HUES6 (cell line): ENCODE results near the gene B4GALNT1.

ENCODE experiments used
- H3K27ac ChIP-seq: 2 replicates; pipeline ENCODE4 v1.7.0; 2013; ENCODE audit warnings: low read depth, mild to moderate bottlenecking, low read length, inconsistent platforms
- H3K27me3 ChIP-seq: 2 replicates; pipeline ENCODE4 v1.6.1; 2013; ENCODE audit warnings: low read length; ENCODE audit not compliant: control insufficient read depth, insufficient read depth
- H3K36me3 ChIP-seq: 2 replicates; pipeline ENCODE4 v1.6.1; 2013; ENCODE audit warnings: low read length; ENCODE audit not compliant: control insufficient read depth, insufficient read depth
- H3K4me1 ChIP-seq: 2 replicates; pipeline ENCODE4 v1.6.1; 2013; ENCODE audit warnings: low read length; ENCODE audit not compliant: control insufficient read depth, insufficient read depth
- H3K4me3 ChIP-seq: 2 replicates; pipeline ENCODE4 v1.5.1; 2013; ENCODE audit warnings: low read depth, low read length
- H3K9ac ChIP-seq: one replicate; pipeline ENCODE4 v1.6.1; 2013; ENCODE audit warnings: mild to moderate bottlenecking, low read length
- H3K9me3 ChIP-seq: 2 replicates; pipeline ENCODE4 v1.6.1; 2013; ENCODE audit warnings: low read depth, low read length; ENCODE audit not compliant: control insufficient read depth, insufficient read depth

B4GALNT1 gene

DNA sequence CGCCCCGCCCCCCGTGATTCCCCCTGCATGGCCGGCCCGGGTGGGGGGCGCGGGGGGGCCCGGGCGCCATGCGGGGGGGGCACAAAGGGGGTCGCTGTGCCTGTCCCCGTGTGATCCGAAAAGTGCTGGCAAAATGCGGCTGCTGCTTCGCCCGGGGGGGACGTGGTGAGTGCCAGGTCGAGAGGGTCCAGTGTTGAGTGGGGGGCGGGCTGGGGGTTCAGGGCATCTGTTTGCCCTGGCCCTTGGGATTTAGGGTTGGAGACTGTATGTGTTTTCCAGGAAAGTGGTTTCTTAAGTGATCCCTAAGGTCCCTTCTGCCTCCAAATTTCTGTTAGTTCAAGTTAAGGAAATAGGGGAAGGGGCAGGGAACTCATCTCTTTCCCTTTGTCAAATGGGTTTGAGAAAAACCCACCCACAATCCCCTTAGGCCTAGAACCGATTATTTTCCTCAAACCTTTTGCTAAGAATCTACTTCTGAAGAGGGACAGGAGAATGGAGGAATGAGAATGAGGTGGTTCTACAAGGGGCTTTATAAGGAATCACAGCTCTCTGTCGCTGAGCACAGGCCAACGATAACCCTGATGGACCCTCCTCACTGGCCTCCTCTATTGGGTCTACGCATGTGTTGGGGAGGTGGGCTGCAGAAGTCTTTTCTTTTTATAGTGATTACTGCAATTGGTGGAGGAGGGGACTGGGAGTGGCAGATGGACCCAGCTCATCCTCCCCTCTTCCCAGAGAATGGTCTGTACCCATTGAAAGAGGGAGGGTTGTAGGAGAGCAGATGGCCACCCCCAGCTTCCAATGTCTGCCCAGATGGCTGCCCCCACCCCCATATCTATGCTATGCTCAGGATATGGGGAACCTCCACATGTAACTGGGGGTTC is 20.9 kb downstream of the B4GALNT1 start:
- peak overlapping the region; percentile 79 for H3K4me3 ChIP-seq
- peaks cover 53% of the 10 kb centered on the region for H3K27me3 ChIP-seq
- H3K9ac ChIP-seq = no peak overlapping the region
- no peaks in the 10 kb centered on the region for H3K9me3 ChIP-seq
- no peak overlapping the region for H3K27ac ChIP-seq
- H3K4me1 ChIP-seq = peaks cover 24% of the 10 kb centered on the region
- peaks cover 15% of the 10 kb centered on the region for H3K36me3 ChIP-seq

DNA sequence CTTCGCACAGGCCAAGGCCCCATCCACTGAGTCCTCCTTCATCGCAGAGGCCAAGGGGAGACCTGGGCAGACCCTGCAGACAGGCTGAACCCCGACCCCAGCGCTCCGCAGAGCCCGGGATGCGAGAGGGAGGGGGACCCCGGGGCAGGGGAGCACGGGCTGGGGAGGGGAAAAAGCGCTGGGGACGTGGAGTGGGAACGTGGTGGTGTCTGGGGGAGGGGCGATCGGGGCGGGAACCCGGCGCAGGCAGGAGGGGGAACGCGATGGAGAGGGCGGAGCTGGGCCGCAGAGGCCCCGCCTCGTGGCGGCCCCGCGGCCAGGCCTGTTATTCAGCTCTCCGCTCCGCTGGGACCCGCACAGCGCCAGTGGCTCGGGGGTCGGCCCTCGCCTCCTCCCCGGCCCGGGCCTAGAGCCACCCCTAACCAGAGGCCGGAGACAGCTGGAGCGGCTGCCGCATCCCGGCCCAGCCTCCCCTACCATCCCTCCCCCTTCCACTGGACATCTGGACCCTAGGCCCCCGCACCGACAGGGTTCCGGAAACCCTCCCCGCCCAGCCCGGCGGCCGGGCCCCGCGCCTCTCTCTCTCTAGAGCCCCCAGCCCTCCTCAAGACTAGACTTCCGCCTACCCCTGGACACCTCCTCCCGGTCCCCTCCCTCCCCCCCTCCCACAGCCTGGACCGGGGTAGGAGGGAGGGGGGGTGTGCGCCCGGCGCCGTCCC is 21.7 kb downstream of the B4GALNT1 start, which contains the start of gene ARHGEF25:
Gene ARHGEF25, plus strand, starts transcription at position 328 of the 719 bp plus-strand sequence. CDS start 460 bp downstream, outside the sequence.
- H3K4me1 ChIP-seq = peaks cover 24% of the 10 kb centered on the region
- no peak within 1 kb of the TSS for H3K27ac ChIP-seq
- H3K4me3 ChIP-seq = peak within 1 kb of the TSS; percentile 79
- peaks cover 46% of the 10 kb centered on the region for H3K27me3 ChIP-seq
- H3K36me3 ChIP-seq = peaks cover 15% of the 10 kb centered on the region
- H3K9me3 ChIP-seq = no peaks in the 10 kb centered on the region
- no peak within 1 kb of the TSS for H3K9ac ChIP-seq

DNA sequence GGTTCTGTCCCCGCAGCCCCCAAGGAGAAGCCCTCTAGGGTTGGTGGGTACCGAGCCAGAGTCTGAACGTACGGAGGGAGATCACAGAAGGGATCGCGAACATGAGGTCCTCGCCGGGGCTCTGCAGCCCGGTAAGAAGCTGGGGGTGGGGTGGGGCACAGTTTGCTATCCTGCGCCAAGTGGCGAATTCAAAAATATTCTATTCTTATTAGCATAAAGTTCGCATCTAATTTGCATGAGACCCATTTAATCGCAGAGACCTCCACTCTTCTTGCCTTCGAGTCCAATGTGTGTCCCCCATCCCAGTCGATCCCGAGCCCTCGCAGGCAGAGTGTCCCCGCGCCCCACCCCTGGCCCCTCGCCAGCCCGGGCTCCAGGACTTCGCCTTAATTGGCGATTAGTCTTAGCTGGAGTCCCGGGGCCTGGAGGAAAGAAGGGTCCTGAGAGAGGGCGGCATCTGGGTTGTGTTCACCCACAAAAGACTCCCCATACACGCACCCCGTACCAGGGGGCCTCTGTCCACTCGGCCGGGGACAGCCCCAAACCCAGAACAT is 22.4 kb downstream of the B4GALNT1 start:
- no peaks in the 10 kb centered on the region for H3K9me3 ChIP-seq
- H3K9ac ChIP-seq = no peak overlapping the region
- H3K4me1 ChIP-seq = peaks cover 26% of the 10 kb centered on the region
- peak overlapping the region; percentile 79 for H3K4me3 ChIP-seq
- peaks cover 13% of the 10 kb centered on the region for H3K36me3 ChIP-seq
- H3K27ac ChIP-seq = no peak overlapping the region
- peaks cover 40% of the 10 kb centered on the region for H3K27me3 ChIP-seq

DNA sequence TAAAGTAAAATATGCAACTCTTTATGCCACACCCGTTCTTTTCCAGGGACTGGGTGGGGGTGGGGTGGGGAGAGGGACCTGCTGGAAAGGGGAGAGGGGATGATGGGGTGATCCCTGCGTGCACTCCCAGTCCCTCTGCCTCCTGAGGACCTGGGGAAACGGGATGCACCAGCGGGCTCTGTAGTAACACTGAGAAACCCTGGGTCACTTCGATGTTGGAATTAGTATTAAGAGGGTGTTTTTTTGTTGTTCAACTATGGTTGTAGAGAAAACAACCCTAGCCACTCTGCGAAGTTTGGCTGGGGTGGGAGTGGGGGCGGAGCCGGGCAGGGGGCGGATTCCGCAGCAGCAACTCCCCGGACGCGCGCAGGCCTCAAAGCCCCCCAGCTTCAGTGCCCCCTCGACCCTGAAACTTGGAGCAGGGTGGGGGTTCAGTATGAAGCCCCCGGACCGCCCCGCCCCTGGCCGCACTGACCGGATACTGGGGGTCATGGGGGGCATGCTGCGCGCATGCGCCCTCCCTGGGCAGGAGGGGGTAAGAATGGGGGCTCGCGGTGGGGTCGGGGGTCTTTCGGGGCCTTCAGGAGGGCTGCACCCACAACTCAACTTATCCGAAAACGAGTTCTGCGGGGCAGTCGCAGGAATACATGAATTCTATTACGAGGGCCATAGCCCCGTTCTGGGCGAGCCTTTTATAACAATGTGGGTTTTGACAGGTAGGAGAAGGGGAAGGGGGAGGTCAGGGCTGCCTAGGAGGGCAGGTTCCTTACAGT is 23.0 kb downstream of the B4GALNT1 start:
- Histone ChIP-seq H3K9ac (no peak overlapping the region), H3K27ac (no peak overlapping the region), H3K36me3 (peaks cover 9% of the 10 kb centered on the region; the same call in 1 of the 2 replicates), H3K27me3 (peaks cover 33% of the 10 kb centered on the region), H3K4me3 (peak overlapping the region; percentile 79), H3K9me3 (no peaks in the 10 kb centered on the region), H3K4me1 (peaks cover 27% of the 10 kb centered on the region)

DNA sequence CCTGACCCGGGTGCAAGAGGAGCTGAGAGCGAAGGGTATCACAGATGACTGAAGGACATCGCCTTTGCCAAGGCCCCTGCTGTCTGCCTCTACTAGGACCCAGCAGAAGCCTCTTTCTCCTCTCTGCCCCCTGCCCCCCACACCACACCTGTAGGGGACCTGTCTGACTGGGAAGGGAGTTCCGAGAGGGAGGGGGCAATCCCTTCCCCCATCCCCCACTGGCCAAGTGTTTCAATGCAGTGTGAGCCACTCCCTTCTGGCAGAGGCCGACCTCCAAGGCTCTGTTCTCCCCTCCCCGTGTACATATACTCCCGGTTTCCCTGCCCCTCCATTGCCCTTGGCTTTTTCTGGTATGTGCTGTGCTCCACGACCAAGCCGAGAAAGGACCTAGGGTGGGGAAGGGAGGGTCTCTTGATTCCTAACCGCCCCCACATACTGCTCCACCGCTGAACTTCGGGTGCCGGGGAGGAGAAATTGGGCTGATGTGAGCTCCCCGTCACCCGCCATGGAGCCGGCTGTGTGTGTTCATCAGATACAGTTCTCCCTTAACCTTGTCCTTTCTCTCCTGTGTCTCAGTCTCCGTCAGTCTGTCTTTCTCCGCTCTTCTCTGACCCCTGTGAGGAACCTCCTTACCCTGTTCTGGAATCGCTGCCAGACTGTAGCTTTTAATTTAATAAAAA is 23.8 kb downstream of the B4GALNT1 start:
- Histone ChIP-seq H3K36me3 (peaks cover 9% of the 10 kb centered on the region; the same call in 1 of the 2 replicates), H3K27me3 (peaks cover 26% of the 10 kb centered on the region), H3K27ac (no peak overlapping the region), H3K4me3 (peak overlapping the region; percentile 79), H3K9me3 (no peaks in the 10 kb centered on the region), H3K4me1 (peaks cover 24% of the 10 kb centered on the region), H3K9ac (no peak overlapping the region)

DNA sequence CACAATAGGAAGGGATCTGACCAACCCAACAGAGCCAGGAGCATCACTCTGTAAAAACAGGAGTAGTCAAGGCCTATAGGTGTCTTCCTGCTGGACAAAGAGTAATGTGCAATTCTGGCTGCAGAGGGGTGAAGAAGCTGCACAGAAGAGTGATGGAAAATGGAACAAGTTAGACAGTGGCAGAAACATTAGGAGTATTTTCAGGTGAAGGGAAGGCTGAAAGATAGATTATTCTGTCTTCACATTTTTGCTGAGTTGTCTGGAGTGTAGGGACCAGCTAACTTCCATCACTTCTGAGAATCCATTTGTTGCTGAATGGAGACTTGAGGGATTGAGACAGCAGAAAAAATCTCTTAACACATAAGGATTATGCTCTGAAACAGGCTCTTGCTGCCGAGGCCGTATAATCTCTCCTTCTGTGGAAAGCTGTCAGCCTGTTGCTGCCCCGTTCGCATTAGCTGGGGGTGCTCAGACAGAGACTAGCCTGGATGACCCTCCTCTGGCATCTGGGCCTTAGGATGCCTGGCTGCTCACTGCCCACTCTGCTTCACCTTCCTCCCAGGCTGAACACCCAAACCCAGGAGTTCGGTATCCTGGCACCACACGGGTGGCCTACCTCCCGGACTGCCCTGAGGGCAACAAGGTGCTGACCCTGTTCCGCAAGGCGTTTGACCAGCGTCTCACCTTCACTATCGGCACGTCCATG is 24.9 kb downstream of the B4GALNT1 start:
- H3K9ac ChIP-seq = no peak overlapping the region
- H3K9me3 ChIP-seq = no peaks in the 10 kb centered on the region
- H3K4me1 ChIP-seq = peaks cover 27% of the 10 kb centered on the region
- peaks cover 9% of the 10 kb centered on the region; the same call in 1 of the 2 replicates for H3K36me3 ChIP-seq
- H3K27me3 ChIP-seq = peaks cover 21% of the 10 kb centered on the region
- H3K27ac ChIP-seq = no peak overlapping the region
- H3K4me3 ChIP-seq = no peak overlapping the region

DNA sequence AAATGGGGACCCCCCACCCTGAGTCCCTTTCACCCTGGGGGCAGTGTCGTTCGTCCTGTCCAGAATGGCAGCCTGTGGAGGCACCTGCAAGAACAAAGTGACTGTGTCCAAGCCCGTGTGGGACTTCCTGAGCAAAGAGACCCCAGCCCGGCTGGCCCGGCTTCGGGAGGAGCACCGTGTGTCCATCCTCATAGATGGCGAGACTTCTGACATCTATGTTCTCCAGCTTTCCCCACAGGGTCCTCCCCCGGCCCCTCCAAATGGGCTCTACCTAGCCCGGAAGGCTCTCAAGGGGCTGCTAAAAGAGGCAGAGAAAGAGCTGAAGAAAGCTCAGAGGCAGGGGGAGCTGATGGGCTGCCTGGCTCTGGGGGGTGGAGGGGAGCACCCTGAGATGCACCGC is 26.2 kb downstream of the B4GALNT1 start:
- H3K4me3 ChIP-seq = no peak overlapping the region
- H3K27ac ChIP-seq = no peak overlapping the region
- H3K36me3 ChIP-seq = peaks cover 17% of the 10 kb centered on the region
- peaks cover 8% of the 10 kb centered on the region for H3K27me3 ChIP-seq
- H3K4me1 ChIP-seq = peaks cover 20% of the 10 kb centered on the region
- no peaks in the 10 kb centered on the region for H3K9me3 ChIP-seq
- no peak overlapping the region for H3K9ac ChIP-seq

DNA sequence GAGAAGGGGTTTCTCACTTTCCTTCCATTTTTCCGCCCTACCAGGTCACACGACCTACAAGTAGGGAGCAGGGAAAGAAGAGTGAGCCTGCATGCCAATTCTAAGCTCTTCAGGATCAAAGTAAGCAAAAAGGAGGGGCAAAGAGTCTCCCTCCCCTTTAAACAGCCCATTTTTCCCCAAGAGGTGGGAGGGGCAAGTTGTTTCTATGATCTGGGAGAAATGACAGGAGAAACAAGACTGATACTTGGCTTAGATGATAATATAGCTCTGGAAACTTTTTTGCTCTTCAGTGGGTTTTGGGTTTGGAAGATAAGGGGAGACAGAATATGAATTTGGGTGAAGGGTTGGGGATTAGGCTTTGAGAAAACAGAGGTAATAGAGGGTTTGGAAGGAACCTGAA is 26.6 kb downstream of the B4GALNT1 start:
- peaks cover 7% of the 10 kb centered on the region; the same call in 1 of the 2 replicates for H3K27me3 ChIP-seq
- no peak overlapping the region for H3K4me3 ChIP-seq
- no peak overlapping the region for H3K9ac ChIP-seq
- H3K27ac ChIP-seq = no peak overlapping the region
- H3K36me3 ChIP-seq = peaks cover 21% of the 10 kb centered on the region
- peaks cover 20% of the 10 kb centered on the region for H3K4me1 ChIP-seq
- no peaks in the 10 kb centered on the region for H3K9me3 ChIP-seq

DNA sequence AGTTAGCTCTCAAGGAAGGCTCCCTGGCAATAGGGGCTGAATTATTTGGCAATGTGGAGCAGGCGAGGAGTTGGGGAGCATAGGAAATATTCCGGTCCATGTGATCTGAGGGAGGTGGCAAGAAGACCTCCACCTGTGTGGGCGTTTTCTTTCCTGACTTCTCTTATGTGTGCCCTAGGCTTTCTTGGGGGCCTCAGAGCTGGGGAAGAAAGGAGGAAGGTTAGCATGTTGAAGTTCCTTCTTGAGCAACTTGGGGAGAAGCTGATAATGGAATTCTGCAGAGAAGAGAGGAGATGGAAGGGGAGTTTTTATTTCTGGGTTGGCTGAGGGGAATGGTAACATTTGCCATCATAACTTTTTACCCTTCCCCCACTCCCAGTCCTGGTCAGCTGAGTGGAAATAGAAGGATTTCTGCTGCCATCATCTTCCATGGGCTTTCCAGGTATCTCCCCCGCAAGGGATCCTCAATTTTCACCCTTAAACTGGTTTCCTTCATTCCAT is 27.1 kb downstream of the B4GALNT1 start:
- Histone ChIP-seq H3K36me3 (peaks cover 25% of the 10 kb centered on the region), H3K4me1 (peaks cover 20% of the 10 kb centered on the region), H3K27me3 (peaks cover 6% of the 10 kb centered on the region; the same call in 1 of the 2 replicates), H3K27ac (no peak overlapping the region), H3K4me3 (peak overlapping the region; percentile 86), H3K9ac (no peak overlapping the region), H3K9me3 (no peaks in the 10 kb centered on the region)
